OCI-LY7 (cell line): ENCODE measurements around the gene ZAR1L.

Experiments used
- CTCF ChIP-seq: fragments of 200-600 bp; sonication (generic); conservative IDR thresholded peaks from 2 replicates; pipeline ENCODE4 v1.5.1; 2014; ENCODE audit warnings: mild to moderate bottlenecking, antibody characterized with exemption, low read length, moderate library complexity, mixed read lengths
- EZH2phosphoT487 ChIP-seq: fragments of 200-600 bp; sonication (generic); IDR thresholded peaks from 2 replicates; pipeline ENCODE4 v1.6.1; 2018; ENCODE audit warnings: low read depth, borderline replicate concordance, mild to moderate bottlenecking, mixed run types, antibody characterized with exemption, low read length, moderate library complexity, mixed read lengths

- TF ChIP-seq CTCF = no peak
- TF ChIP-seq EZH2phosphoT487 = no peak
Measured at GRCh38 chr13:32347651-32348050, 32.5 kb upstream of the ZAR1L start.
